ENCODE measurements around the gene RALGPS1. TPM values are rescaled to one million over a fixed set of nuclear protein-coding genes. Genes with fewer than 3 reads are reported as not detected.

RALGPS1 gene
- total and polyA plus RNA-seq, 2 of the 8 experiments (the other 6 are each of a cell fraction or from before 2014, with no cell fraction given) = 20.0 to 23.5 TPM

DNA sequence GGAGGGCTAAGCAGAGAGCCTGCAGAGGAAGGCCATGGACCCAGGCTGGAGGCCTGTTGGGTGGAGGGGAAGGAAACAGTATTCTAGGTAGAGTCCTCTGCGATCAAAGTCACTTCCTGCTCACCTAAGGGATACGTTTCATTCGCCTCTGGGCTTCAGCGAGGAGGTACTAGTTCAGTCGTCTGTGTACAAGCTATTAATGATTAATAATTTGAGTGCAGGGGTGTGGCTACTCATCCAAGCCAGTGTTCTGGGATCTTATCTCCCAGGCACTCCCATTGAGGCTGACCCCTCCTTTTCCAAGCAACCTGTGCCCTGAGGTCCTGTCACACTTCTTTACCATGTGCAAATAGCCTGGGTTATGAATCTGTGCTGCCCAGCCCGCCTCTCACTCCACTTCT, 25.2 kb downstream of the RALGPS1 start (continued):
- TF ChIP-seq JUND (IDR thresholded peaks at IDR 0.05; ENCODE audit: low read length) (no peak), RBBP5 (IDR thresholded peaks at IDR 0.05; ENCODE audit: borderline replicate concordance, low read depth, low read length) (no peak), JUN (IDR thresholded peaks at IDR 0.05; ENCODE audit: low read depth, low read length) (no peak), GABPA (IDR thresholded peaks at IDR 0.05; ENCODE audit: borderline replicate concordance, insufficient read depth, low read length) (no peak), SIN3A (conservative IDR thresholded peaks at IDR 0.05 in 1 of 2, IDR thresholded peaks at IDR 0.05 in 1 of 2; ENCODE audit: low read depth in 1 of 2, low read length in 2 of 2) (no peak), KDM5A (IDR thresholded peaks at IDR 0.05; ENCODE audit: low read length) (no peak)

All from H1 (cell line).